NCI-H2171 treated with DMSO at 0.1 percent for 48 hours (cell line): Measurements from ENCODE around the gene FUOM.
A peak's percentile ranks its signal among the peaks of the same experiment; 100 is the strongest.
"Not testable (repeated sequence)": the region's sequence is repeated elsewhere in the genome, so short reads cannot be mapped to it uniquely, and the experiment has no call there.

Source experiments
- DNase-seq: peaks from one replicate; lab custom pipeline; 2025; lab: John Stamatoyannopoulos, UW

Gene FUOM

DNA sequence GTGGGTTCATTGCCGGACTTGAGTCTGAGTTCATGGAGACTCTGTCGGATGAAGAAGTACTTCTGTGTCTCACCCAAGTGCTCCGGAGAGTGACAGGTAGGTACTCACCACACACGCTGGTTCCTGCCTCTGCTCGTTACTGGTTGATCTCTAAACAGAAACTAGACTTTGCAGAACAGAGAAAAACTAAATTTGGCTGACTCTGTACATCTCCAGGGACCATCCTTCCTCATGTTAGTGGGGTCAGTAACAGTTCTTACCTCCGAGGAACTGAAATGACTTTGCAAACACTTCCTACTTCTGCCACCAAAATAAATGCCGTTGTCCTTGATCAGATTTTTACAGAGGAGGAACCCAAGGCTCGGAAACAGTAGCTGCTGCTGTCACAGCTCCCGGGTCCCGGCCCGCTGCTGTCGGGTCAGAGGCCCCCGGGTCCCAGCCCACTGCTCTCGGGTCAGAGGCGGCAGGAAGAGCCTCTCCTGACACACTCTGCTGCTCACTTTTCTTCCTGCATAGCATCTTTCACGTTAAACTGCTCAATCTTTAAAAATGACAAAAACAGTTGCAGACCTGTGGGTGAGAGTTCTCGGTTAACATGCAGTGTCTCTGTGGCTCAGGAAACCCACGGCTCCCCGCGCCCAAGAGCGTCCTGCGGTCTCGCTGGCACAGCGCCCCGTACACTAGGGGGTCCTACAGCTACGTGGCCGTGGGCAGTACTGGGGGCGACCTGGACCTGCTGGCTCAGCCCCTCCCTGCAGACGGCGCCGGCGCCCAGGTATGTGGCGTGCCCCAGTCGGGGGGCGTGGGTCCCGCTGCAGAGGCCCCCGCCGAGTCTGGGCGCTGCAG, 31.4 kb upstream of the FUOM start:
- no peak for DNase-seq

DNA sequence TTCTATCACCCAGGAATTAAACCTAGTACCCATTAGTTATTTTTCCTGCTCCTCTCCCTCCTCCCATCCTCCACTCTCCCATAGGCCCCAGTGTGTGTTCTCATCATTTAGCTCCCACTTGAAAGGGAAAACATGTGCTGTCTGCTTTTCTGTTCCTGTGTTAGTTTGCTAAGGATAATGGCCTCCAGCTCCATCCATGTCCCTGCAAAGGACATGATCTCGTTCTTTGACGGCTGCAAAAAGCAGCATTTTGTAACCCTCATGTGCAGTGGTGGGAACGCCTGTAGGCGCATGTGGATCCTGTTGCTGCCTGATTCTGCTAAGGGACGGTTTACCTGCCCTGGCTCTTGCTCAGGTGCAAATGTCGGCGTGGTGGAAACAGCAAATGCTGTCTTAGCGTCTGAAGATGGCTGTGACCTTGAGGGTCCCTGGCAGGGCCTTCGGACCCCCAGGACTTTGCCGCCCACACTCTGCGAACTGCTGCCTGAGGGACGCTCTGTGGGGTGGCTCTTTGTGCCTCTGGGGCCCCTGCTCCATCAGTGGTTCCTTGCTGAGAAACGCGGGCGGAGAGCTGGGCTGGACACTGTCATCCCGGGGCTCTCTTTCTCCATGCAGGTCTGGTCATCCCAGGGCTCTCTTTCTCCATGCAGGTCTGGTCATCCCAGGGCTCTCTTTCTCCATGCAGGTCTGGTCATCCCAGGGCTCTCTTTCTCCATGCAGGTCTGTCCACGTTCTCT, 30.6 kb upstream of the FUOM start:
- DNase-seq: no peak

DNA sequence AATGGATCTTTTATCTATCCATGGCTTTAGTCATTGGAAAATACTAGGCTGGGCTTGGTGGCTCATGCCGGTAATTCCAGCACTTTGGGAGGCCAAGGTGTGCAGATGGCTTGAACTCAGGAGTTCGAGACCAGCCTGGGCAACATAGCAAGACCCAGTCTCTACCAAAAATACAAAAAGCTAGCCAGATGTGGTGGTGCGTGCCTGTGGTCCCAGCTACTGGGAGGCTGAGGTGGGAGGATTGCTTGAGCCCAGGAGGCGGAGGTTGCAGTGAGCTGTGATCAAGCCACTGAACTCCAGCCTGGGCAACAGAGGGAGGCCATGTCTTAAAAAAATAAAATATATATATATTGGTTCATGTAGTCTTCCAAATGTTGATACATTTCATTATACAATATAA, 29.1 kb upstream of the FUOM start:
- not testable (repeated sequence) for DNase-seq

DNA sequence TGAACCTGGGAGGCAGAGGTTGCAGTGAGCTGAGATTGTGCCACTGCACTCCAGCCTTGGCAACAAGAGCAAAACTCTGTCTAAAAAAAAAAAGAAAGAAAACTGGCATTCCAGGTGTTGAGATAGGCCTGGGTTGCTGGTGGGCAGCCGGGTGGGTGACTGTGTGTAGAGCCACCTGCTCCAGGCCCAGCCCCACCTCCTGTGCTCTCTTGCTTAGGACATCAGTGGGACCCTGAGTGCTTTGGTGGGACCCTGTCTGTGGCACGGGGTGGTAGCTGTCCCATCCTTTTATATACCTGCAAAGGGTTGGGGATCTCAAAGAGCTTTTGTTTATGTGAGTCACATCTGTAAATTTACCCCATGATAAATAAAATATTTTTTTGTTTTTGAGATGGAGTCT, 27.4 kb upstream of the FUOM start:
- no peak for DNase-seq

DNA sequence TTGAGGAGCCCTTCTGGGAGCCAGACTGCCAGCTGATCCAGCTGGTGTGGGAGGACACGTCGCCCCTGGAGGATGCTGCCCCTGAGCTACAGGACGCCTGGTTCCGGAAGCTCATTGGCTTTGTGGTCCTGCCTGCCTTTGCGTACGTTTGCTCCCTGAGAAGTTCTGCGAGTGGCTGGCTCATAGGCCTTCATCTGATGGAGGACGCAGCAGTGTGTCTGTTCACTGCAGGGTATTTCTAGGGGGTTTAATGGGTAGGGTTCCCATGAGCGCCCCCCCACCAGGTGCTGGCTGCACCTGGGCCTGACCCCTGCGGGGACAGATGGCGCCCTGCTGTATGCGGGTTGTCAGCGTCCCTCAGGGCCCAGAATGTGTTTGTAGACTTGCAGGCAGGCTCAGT, 26.3 kb upstream of the FUOM start:
- DNase-seq: no peak

DNA sequence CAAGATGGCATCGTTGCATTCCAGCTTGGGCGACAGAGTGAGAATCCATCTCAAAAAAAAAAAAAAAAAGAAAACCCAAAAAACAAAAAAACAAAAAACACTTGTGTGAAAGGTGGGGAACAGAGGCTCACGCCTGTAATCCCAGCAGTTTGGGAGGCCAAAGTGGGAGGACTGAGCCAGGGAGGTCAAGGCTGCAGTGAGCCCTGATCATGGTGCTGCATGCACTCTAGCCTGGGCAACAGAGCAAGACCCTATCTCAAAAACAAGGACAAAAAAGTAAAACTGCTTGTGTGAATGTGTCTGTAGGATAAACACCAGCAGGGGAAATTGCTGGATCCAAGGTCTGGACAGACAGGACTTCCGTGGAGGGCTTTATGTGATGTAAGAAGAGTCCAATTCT, 25.7 kb upstream of the FUOM start:
- DNase-seq: no peak

DNA sequence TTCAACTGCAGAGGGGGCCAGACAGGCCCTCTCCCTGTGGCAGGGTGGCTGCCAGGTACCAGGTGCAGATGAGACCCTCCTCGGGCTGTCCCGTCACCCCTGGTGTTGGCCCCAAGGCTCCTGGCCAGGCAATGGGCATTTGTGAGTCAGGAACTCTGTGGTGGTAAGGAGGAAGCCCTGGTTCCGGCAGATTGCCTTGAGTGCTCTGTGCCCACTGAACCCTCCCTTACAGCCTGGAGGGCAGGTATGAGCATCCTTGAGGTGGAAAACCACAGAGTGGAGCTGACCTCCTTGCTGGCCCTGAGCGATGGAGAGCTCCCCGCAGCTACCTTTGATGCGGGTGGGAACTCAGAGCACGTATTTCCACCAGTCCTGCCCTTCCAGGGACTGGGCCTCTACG, 23.2 kb upstream of the FUOM start:
- DNase-seq: no peak

DNA sequence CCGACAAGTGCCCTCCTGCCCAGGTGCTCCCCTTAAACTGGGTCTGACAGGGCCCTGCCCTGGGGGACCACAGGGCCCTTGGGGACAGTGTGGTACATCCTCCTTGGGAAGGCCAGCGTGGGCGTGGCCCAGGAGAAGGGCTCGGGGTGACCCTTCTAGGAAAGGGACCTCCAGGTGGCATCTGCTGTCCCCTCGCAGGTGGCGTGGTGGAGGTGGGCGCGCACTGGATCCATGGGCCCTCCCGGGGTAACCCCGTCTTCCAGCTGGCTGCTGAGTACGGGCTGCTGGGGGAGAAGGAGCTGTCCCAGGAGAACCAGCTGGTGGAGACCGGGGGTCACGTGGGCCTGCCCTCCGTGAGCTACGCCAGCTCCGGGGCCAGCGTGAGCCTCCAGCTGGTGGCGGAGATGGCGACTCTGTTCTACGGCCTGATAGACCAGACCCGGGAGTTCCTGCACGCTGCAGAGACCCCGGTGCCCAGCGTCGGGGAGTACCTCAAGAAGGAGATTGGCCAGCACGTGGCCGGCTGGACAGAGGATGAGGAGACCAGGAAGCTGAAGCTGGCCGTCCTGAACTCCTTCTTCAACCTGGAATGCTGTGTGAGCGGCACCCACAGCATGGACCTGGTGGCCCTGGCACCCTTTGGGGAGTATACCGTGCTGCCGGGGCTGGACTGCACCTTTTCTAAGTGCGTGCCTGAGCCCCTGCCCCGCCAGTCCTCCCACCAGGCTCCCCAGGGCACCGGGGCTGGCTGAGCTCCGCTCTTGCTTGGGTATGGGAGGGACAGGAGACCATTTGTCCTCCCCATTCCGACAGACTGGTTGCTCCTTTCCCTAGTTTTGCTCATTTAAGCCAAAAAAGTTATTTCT, 22.2 kb upstream of the FUOM start:
- no peak for DNase-seq

DNA sequence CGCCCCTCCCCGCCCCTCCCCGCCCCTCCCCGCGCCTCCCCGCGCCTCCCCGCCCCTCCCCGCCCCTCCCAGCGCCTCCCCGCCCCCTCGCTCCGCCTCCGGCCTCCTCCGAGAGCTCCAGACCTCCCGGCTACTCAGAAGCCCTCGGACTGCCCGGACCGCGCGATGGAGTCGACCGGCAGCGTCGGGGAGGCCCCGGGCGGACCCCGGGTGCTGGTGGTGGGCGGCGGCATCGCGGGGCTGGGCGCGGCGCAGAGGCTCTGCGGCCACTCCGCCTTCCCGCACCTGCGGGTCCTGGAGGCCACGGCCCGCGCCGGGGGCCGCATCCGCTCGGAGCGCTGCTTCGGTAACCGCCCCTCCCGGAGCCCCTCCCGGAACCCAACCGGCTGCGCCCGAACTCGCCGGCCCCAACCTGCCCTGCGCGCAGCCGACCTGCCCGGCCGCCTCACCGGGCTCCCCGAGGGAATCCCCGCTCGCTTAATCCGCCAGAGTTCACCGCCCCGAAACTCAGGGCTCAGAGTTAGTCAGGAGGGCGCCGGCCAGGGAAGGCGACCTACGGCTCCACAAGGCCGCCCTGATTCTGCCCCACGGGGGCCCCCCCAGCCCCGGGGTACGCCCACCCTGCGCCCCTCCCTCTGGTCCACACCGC, 21.5 kb upstream of the FUOM start, which contains the start of gene PAOX:
Gene PAOX, plus strand, starts transcription at position 111 of the 649 bp plus-strand sequence. Its CDS starts 55 bp downstream, at position 166.
- DNase-seq: no peak

DNA sequence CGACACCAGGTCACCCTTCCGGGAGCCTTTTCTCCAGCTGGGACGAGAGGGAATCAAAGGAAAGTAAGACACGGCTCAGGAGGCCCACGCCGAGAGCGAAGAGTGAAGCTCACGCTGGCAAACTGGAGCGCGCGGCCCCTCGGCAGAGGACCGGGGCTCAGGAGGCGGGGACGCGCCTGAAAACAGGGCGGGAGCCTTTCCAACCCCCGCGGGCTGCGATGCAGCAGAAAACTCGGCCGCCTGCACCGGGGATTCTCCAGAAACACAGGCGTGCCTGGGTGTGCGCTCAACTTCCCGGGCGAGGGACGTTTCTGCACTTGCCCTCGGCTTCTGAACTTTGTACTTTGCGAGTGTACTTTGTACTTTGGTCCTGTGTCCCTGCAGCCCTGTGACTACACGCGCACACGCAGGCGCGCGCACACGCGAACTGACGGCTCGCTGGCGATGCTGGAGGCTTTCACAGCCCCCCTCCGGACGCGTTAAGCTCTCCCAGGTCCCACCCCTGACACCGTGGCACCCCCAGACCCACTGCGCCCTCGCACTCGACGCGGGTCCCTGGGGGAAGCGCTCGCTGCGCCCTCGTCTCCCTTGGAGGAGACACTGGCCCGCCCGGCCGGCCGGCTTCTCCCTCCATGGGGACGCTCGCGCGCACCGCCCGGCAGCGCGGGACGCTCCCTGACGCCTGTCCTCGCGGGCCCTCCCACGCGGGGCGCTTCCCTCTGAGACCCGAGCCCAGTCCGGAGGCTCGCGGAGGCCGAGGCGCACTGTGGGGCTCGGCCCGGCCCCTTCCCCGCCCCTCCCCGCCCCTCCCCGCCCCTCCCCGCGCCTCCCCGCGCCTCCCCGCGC, 20.7 kb upstream of the FUOM start:
- peak; percentile 11 for DNase-seq

DNA sequence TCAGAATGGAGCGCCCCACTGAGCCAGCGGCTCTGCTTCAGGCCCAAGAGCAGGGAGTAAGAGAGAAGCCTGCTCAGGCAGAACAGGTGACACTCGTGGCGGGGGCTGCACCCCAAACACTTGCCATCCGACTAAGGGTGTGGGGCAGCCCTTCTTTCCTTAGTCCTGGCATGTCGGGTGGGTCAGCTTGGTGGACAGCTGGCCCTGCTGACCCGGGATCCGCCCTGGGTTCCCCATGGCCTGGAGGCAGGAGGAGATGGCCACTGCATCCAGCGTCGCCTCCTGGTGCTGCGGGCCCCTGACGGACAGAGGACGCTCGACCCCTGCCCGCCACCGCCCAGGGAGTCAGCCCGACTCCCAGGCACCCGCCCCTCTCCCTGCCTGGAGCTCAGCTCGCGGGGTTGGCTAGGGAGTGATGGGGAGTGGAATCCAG, 20.0 kb upstream of the FUOM start:
- no peak for DNase-seq

DNA sequence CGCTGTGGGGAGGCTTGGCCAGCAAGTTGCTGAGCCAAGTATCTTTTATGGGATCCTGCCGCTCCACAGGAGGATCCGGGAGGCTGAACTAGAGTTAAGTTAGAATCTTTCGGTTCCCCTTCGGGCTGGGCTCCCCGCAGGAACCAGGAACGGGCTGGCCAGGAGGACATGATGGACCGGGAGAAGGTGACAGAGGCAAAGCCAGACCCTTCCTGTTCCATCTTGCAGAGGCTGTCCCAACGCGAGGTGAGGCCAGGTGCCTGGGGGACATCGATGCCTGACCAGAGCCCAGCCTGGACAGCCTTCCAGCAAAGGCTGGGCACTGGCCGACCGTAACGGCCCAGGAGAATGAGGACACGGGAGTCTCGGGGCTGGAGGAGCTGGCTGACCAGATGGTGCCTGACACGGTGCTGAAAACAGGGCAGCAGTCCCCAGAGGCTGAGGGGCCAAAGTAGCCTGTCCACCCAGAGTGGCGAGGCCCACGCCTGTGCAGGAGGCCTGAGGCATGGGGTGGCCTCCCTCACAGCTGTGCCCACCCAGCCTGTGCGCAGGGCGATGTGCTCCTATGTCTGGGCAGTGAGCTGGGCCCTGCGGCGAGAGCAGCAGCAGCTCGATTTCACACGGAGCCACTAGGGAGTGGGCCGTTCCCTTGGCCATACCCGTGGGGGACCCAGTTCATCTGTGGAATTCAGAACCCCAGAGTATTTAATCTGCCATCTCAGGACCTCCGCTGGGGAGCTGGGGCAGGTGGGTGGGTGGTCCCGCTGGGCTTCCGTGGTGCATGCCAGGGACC, 19.4 kb upstream of the FUOM start:
- no peak for DNase-seq

DNA sequence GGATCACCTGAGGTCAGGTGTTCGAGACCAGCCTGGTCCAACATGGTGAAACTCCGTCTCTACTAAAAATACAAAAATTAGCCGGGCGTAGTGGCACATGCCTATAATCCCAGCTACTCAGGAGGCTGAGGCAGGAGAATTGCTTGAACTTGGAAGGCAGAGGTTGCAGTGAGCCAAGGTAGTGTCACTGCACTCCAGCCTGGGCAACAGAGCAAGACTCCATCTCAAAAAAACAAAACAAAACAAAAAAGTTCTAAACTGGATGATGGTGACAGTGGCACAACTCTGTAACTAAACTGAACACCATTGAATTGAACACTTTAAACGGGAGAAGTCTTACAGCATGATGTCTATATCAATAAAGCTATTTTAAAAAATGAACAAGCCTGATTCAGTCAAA, 18.4 kb upstream of the FUOM start:
- not testable (repeated sequence) for DNase-seq

DNA sequence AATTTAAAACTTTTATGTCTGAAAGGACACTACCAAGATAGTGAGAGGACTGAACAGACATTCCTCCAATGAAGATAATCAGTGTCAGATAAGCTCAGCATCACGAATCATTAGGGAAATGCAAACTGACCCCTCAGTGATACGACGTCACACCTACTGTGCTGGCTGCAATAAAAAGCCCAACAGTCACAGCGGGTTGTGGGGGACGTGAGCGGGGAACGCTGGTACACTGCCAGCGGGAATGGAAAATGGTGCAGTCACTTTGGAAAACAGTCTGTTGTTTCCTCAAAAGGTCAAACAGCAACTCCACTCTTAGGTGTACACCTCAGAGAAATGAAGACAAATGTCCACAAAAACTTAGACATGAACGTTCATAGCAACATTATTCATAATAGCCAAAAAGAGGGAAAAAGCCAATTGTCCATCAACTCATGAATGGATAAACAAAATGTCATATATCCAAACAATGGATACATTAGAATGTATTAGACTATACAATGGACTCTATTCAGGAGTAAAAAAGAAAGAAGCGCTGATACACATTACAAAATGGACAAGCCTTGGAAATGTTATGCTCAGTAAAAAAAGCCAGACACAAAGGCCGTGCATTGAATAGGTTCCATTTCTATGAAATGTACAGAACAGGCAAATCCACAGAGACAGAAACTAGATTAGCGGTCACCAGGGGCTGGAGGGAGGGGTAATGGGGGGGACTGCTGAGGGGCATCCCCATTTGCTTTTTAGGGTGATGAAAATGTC, 17.7 kb upstream of the FUOM start:
- no peak for DNase-seq

DNA sequence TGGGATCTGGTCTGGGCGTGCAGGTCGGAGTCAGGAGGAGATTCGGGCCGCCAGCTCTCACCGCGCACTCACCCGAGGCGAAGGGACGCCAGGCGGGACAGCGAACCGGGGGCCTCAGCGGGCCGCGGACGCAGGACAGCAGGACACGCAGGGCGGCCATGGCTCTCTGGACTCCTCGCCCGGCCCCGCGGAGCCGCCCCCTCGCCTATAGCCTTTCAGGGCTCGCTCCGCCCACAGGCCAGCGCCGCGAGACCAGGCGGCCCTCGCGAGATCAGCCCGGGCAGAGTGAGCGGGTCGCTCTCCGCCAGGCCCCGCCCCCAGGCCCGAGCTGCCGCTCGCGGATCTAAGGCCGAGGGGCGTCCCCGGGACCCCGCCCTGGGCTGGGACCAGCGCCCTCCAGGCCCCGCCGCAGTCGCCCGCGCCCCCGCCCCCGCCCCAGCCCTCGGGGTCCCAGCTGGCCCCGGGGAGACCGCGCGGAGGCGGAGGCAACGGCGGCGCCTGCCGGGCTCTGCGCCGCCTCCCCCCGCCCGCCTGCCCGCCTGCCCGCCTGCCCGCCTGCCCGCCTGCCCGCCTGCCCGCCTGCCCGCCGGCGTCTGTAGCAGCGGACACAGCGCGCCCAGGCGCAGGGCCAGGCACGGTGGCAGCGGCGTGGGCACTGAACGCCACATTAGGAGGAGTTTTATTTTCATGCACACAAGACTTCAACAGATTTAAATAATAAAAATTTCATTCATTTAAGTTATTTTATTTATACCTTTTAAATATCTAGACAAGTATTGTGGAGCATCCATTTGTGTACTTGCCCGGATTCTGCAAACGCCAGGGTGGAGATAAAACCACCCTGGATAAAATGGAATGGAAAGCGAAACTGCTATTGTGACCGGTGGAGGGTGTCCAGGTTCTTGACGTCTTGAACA, 15.6 kb upstream of the FUOM start, which contains the start of gene ECHS1:
Gene ECHS1, minus strand, starts transcription at position 181 of the 917 bp plus-strand sequence. Its CDS starts 21 bp downstream, at position 160.
- DNase-seq: peak; percentile 63

DNA sequence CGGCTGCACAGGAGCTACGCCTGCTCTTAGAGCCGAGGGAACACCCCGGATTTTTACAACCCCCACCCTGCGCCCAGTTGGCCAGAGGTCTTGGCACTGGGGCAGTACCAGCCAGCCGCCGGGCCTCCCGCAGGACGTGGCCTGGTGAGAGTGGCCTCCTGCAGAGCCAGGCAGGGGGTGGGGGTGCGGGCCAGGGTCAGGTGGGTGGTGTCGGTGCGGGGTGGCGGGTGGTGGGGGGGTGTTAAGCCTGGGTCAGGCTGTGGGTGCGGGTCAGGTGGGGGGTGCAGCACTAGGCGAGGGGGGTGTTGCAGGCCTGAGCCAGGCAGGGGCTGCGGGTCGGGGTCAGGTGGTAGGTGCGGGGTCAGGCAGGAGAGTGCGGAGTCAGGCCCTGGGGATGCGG, 14.7 kb upstream of the FUOM start:
- DNase-seq: no peak

DNA sequence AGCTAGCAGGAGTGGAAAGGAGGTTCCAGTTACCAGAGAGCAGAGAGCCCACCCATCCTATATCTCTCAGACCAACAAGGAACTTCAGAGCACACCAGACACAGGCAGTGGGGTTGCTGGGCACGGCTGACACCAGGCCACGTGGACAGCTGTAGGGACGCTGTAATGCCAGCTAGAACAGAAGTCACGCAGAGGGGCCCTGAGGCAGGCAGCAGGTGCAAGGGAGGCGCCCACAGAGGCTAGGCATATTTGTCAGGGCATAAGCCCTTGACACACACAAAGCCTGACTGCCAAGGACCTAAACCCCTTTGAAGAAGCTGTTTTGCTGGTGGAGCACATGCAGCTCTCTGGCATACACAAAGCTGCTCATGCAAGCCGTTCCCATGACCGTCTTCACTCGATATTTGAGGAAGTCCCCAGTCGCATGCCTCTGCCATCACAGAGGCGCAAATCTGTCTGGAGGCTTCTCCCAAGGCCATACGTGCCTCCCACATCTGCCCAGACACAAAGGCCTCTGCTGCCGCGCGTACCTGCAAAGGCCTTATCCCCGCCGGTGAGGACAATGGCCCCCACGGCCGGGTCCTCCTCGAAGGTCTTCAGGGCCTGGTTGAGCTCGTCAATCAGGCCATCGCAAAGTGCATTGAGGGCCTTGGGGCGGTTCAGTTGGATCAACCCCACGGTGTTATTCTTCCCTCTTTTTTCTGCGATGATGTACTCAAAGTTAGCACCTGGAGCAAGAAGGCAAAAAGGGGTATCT, 12.4 kb upstream of the FUOM start:
- no peak for DNase-seq
